GM18505 (cell line): ENCODE data around the gene TMEM30A.

ENCODE experiments used
- ATAC-seq: cut with Tn5 transposase; IDR thresholded peaks from one replicate; pipeline ENCODE4 v1.9.1; 2021; ENCODE audit not compliant: unreplicated experiment
- POLR2A ChIP-seq: IDR thresholded peaks from 4 replicates; pipeline ENCODE4 v1.6.1; 2011; ENCODE audit warnings: borderline replicate concordance; ENCODE audit not compliant: insufficient read depth, insufficient read length; ENCODE audit errors: extremely low read depth

TMEM30A gene

DNA sequence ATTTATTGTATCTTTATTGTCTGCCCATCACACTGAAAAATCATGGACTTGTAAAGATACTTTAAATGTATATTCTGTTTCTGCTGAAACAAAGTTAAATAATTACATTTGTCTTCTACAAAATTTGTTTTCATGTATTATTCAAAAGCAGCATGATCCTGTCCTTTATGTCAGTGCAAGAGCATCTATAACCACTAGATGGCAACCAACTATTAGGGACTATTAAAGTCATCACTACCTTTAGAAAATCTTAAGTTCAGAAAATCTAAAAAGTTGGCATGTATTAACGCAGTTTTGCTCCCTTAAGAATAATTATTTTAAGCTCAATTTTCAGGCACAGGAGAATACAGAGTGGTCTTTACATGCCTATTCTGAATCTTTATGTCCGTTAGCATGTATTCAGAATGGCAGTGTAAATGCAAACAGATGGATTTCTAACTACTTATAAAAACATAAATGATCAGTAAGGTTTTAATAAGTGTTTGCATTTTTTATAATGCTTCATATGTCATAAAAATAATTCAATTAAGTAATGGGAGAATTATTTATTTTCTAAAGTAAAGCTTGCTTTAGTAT is 17.8 kb downstream of the TMEM30A start:
- ATAC-seq: peak; percentile 64
- TF ChIP-seq POLR2A: no peak

DNA sequence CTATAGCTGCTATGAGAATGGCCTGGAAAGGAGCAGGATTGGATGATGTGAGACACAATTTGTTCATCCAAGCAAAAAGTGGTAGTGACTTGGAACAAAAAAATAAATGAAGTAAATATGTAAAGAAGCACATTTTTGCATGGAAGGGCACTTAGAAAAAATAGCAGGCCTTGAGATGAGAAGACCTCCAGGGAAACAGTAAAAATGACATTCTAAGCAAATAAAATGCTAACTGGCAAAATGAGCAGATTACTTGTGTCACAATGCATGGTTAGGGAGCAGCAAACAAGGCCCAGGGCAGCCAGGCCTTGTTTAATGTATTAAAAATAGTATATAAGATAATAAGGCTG is 21.2 kb downstream of the TMEM30A start:
- TF ChIP-seq POLR2A: no peak
- ATAC-seq: no peak

- TF ChIP-seq POLR2A: no peak
- ATAC-seq: no peak
Observed at GRCh38 chr6:75262716-75263400, 21.7 kb downstream of the TMEM30A start.

DNA sequence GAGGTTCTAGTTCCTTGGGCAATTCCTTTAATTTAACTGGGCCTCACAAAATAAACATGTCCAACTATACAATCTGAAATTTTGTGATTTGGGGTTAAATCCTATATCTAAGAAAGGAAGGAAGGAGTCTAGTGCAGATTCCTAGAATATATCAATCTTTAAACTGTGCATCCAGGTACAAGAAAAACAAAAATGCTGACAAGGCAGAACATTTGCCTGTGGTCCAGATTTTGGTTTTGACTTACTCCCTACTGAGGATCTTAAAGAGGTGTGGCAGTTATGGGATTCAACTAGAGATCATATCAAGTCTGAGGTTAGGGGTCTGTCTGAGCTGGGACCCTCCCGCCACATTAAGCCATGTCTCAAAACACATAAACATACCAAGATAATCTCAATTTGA is 23.3 kb downstream of the TMEM30A start:
- ATAC-seq: no peak
- TF ChIP-seq POLR2A: no peak

DNA sequence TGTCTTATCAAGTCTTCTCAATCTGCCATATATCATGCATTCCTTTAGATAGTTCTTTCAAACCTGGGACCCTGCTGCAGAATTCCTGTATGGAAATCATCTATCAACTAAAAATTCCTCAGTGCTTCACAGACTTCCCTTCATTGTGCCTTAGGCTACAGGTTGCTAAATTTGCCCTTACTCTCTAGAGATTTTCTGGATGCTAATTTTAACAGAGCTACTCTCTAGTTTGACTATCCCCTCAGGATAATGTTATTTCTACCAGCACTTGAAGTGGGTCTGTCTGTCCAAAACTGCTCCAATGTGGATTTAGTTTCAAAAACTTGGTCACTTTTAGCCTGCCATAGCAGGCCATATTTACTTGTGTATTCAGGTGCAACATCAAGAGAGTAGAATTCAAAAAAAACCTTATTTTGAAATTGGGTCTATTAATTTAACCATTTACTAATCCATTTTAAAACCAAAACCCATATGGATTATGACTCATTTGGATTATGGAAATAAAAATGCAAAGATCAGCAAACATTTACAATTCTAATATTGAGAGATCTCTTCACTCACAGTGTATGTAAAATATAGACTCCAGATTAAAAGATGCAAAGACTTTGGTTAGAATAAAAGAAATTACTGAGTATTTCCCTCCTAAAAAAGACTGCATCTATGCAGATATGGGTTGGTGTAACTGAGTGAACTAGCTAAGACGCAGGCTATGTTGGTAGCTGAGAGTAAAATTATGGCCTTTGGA is 27.1 kb downstream of the TMEM30A start:
- no peak for ATAC-seq
- TF ChIP-seq POLR2A: no peak

DNA sequence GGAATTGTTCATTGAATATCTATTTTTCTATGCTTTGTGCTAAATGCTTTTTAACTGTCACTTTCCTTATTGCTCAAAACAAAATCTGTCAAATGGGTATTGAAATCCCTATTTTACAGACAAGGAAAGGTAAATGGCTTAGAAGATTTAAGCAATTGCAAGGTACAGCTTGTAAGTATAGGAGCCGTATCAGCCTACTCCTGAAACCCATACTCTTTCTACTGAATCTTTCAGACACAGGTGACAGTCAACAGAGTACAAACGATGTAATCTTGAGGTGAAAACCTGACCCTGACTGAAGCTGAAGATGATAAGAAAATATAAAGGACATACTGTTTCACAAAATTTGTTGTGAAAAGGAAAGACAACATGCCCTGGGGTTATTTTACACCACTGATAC is 34.0 kb downstream of the TMEM30A start:
- ATAC-seq: no peak

DNA sequence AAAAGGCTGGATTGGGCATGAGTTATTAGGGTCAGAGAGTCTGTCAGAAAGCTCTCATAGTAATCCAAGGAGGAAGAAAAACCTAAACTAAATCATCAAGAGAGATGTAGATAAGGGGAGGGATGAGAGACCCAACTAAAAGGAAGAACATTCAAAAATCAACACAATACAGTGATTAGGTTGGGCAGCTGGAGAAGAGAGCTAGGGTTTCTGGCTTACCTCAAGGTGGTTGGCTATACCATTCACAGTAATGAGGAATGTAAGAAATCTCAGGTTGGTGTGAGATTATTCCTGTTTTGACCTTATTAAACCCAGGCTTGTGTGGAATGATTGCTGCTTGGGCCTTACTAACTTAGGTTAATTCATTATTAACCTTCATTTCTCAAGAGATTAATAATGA is 34.8 kb downstream of the TMEM30A start:
- no peak for ATAC-seq
- no peak for TF ChIP-seq POLR2A

More for the DNA sequence above, 34.0 kb downstream of the TMEM30A start:
- TF ChIP-seq POLR2A: no peak

DNA sequence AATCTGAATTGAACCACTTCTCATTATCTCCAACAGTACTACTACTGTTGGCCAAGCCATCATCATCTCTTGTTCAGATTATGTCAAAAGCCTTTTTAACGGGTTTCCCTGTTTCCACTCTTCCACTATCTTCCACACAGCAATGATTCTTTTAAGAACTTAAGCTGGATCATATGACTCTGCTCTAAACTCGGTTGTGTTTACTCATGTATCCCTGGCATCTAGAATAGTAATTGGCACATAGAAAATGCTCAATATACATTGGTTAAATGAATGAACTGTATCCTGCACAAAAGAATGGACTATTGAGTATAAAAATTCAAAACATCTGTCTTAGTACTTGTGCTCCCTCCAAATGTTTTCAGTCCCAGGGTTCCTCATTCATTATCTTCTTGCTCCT is 38.2 kb downstream of the TMEM30A start:
- ATAC-seq: no peak
- TF ChIP-seq POLR2A: no peak

DNA sequence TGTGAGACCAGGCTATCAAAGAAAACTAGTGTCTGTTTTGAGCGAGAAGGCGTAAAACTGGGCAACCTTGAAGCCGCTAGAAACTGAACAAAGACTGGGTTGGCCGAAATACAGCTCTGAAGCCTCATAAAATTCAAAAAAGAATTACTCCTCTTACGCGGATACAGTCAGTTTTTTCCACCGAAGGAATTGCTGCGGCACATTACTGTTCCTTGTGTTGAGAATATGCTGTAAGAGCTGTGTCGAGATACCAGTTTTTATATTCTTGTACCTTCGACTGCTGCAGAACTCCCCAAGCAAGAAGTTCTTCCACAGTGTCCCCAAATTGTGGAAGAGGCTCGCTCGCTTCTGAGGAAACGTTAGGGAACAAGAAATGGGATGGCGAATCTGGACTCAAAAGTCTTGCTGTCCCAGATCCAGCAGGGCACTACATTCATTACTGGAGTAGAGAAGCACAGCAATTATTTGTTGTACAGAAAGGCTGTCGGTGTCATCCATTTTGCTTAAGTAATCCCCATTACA is 40.5 kb downstream of the TMEM30A start:
- ATAC-seq: peak; percentile 9
- no peak for TF ChIP-seq POLR2A

DNA sequence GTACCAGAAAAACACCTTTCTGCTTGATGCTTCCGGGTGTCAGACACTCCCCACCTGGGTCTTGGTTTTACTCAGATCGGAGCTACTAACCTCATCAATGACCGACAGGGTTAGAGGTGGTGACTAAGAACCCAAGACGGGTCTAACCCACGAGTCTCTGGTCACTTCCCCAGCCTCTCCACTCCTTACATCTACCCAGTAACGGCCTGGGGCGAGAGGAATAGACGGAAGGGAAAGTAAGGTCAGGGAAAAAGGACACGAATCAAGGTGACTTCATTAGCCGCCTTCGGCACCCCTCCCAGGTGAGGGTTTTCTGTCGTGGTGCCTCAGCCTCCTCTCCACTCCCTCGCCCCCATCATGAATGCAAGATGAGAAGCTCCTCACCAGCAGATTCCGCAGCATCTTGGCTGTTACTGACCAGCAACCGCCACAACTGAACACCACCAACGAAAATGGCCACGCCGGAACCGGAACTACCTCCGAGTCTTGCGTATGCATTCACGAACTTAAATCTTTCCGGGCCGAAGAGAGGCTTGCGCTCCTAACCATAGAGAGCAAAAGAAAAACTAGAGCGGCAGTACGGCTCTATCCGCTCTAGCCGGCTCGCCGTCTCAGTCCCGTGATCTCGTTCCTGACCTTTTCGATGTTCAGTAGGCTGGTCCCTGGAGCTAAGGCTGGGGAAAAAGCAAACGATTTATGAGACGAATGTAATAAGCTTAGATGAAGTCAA is 41.1 kb downstream of the TMEM30A start, which contains the start of gene COX7A2:
COX7A2 (minus strand) TSS at position 469 of the 730 bp plus-strand sequence; CDS start at position 402, 67 bp downstream.
- TF ChIP-seq POLR2A: peak; percentile 94
- ATAC-seq: peak; percentile 96

DNA sequence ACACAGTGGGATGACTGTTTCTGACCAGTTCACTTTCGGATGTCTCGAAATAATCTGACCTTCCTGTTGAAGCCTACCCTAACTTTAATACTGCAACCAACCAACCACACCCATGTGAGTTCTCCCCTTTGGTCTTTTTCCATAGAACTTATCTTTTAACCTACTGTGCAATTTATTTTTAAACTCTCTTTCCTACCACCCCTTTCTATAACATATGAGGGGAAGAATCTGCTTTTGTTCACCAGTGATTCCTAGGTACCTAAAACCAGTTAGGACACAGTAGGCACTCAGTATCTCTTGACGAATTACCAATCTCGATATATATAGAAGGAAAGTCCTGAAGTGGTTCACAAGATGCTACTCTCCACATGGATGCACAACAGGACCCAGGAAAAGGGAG is 48.0 kb downstream of the TMEM30A start:
- peak; percentile 22 for TF ChIP-seq POLR2A

DNA sequence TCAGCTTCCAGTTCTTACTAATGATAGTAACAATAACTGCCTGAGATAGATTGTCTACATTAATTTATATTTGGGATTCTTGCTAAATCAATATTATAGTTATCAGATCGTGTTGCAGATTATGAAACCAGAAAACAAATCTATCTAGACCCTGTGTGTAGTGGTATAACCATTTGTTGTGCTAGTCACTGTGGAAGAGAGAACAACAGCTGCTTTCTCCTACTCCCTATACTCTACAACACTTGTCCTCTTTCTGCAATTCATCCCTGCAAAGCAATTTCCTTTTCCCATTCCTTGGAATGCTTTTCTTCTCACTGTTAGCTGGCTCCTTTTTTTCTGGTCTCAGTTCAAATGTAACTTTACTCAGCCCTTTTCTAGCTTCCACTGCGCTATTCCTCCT is 49.3 kb downstream of the TMEM30A start:
- ATAC-seq: no peak
- TF ChIP-seq POLR2A: no peak

More for the DNA sequence above, 48.0 kb downstream of the TMEM30A start:
- no peak for ATAC-seq

GRCh38 chr6:75234126-75234865 is 50.3 kb downstream of the TMEM30A start:
- TF ChIP-seq POLR2A: no peak

DNA sequence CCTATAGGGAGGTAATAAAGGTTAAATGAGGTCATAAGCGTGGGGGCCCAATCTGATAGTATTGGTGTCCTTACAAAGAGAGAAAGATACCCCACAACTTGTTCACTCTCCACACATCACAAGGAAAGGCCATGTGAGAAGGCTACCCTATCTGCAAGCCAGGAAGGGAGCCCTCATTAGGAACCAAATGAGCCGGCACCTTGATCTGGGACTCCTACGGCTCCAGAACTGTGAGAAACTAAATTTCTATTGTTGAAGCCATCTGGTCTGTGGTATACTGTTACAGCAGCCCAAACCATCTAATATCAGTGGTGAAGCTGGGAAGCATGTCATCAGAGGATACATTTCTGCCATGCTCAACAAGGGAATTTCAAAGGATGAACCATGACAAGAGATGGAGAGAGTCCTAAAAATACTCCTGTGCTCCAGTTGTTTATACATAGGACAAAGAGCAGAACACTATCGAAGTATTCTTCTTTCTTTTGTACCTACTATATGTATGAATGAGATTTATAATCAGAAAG is 51.4 kb downstream of the TMEM30A start:
- TF ChIP-seq POLR2A: no peak
- ATAC-seq: no peak

More at GRCh38 chr6:75234126-75234865, 50.3 kb downstream of the TMEM30A start:
- no peak for ATAC-seq
